Stimulated activated naive CD8-positive, alpha-beta T cell treated with anti-CD3 and anti-CD28 coated beads, Interleukin-15, Interleukin-2, amounts not matched to agents 100 U/mL and 50 U/mL, for 24 hours (primary cell): ENCODE data around the gene FAM3B.

Experiments used
- ATAC-seq: fragments of 150-1000 bp; cut with Tn5 transposase; one replicate; pipeline ENCODE4 v1.10.0; 2021
- DNase-seq: peaks from one replicate; pipeline ENCODE4 v3.0.0; 2021

The FAM3B gene

GRCh38 chr21:41319273-41319672, 2.7 kb downstream of the FAM3B start:
- DNase-seq: no peak
- no peak for ATAC-seq

- DNase-seq (peak; percentile 13), ATAC-seq (peak; percentile 54)
Observed at GRCh38 chr21:41321211-41321907, 4.8 kb downstream of the FAM3B start.

GRCh38 chr21:41321908-41322495, 5.4 kb downstream of the FAM3B start:
- DNase-seq (no peak), ATAC-seq (no peak)

GRCh38 chr21:41322496-41323382, 6.1 kb downstream of the FAM3B start:
- ATAC-seq: no peak
- DNase-seq: no peak

GRCh38 chr21:41325138-41325912, 8.7 kb downstream of the FAM3B start:
- DNase-seq (no peak), ATAC-seq (no peak)

GRCh38 chr21:41326414-41327080, 9.9 kb downstream of the FAM3B start:
- ATAC-seq (no peak), DNase-seq (no peak)

- ATAC-seq (no peak), DNase-seq (no peak)
Observed at GRCh38 chr21:41327753-41328152, 11.2 kb downstream of the FAM3B start.

GRCh38 chr21:41328660-41329607, 12.3 kb downstream of the FAM3B start:
- ATAC-seq (no peak), DNase-seq (no peak)

- DNase-seq (no peak), ATAC-seq (no peak)
Observed at GRCh38 chr21:41333752-41334151, 17.2 kb downstream of the FAM3B start.

- ATAC-seq: no peak
- DNase-seq: no peak
Observed at GRCh38 chr21:41337515-41337914, 20.9 kb downstream of the FAM3B start.

- ATAC-seq: no peak
Observed at GRCh38 chr21:41338455-41338854, 21.9 kb downstream of the FAM3B start.

GRCh38 chr21:41342035-41342434, 25.4 kb downstream of the FAM3B start:
- DNase-seq (no peak), ATAC-seq (no peak)

More at GRCh38 chr21:41338455-41338854, 21.9 kb downstream of the FAM3B start:
- no peak for DNase-seq

- ATAC-seq (no peak), DNase-seq (no peak)
Observed at GRCh38 chr21:41344146-41344545, 27.5 kb downstream of the FAM3B start.

GRCh38 chr21:41345356-41345755, 28.8 kb downstream of the FAM3B start:
- ATAC-seq (no peak), DNase-seq (no peak)

- DNase-seq: no peak
- ATAC-seq: no peak
Observed at GRCh38 chr21:41345934-41346685, 29.5 kb downstream of the FAM3B start.

- DNase-seq (no peak), ATAC-seq (no peak)
Observed at GRCh38 chr21:41346758-41347157, 30.2 kb downstream of the FAM3B start.

- DNase-seq: no peak
- no peak for ATAC-seq
Observed at GRCh38 chr21:41348434-41348833, 31.8 kb downstream of the FAM3B start.

GRCh38 chr21:41349126-41349525, 32.5 kb downstream of the FAM3B start:
- no peak for ATAC-seq

GRCh38 chr21:41349619-41350390, 33.2 kb downstream of the FAM3B start:
- DNase-seq (no peak), ATAC-seq (no peak)

More at GRCh38 chr21:41349126-41349525, 32.5 kb downstream of the FAM3B start:
- DNase-seq: no peak
